Mesodermal cell (in vitro differentiated cells): ENCODE measurements around the gene SOCS3.
A peak's percentile ranks its signal among the peaks of the same experiment; 100 is the strongest.

Source experiments
- H3K27ac ChIP-seq: 2 replicates; pipeline ENCODE4 v1.7.0; 2013; ENCODE audit warnings: mild to moderate bottlenecking, low read depth, low read length, moderate library complexity; ENCODE audit not compliant: severe bottlenecking
- H3K36me3 ChIP-seq: 2 replicates; pipeline ENCODE4 v1.7.1; 2013; ENCODE audit warnings: mild to moderate bottlenecking, low read length, moderate library complexity; ENCODE audit not compliant: control insufficient read depth, insufficient read depth
- H3K4me1 ChIP-seq: one replicate; pipeline ENCODE4 v1.7.1; 2013; ENCODE audit warnings: mild to moderate bottlenecking, low read length; ENCODE audit not compliant: insufficient read depth, control insufficient read depth, poor library complexity, severe bottlenecking
- H3K4me3 ChIP-seq: 2 replicates; pipeline ENCODE4 v1.7.0; 2013; ENCODE audit warnings: low read length, control low read depth, mild to moderate bottlenecking; ENCODE audit not compliant: insufficient read depth, poor library complexity, severe bottlenecking; ENCODE audit errors: extremely low read depth
- H3K9me3 ChIP-seq: 2 replicates; pipeline ENCODE4 v1.7.1; 2013; ENCODE audit warnings: mild to moderate bottlenecking, low read length, moderate library complexity; ENCODE audit not compliant: control insufficient read depth
- WGBS, 2 experiments: methylation state at CpG; one replicate each; pipeline ENCODE4 v1.1.5; 2013; ENCODE audit warnings: missing lambda C conversion rate in 2 of 2; ENCODE audit not compliant: insufficient coverage in 2 of 2; 5-methylcytosine and 5-hydroxymethylcytosine counted together

SOCS3 gene

DNA sequence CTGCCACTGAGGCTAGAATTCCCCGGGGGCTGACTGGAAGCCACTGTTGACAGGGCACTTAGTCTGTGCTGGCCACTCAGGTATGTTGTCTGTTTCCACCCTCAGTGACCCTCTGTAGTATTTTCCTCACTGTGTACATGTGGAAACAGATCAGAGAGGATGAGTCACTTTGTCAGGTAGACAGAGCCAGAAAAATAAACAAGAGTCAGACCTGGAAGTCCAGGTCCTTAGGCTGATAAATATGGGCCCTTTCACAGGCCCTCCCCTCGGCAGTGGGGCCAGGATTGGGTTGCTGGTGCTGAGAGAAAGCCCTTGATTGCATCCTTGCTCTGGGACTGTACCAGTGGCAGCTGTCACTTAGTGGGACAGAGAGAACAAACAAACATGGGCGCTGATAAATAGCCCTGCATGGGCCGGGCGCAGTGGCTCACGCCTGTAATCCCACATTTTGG is 39.8 kb upstream of the SOCS3 start:
- Histone ChIP-seq H3K9me3 (no peaks in the 10 kb centered on the region), H3K36me3 (peaks cover 91% of the 10 kb centered on the region), H3K4me1 (peaks cover 34% of the 10 kb centered on the region), H3K27ac (no peak overlapping the region), H3K4me3 (no peak overlapping the region)
- 79 to 82% methylated on average over 6 of the region's 6 CpGs for WGBS, 2 experiments

DNA sequence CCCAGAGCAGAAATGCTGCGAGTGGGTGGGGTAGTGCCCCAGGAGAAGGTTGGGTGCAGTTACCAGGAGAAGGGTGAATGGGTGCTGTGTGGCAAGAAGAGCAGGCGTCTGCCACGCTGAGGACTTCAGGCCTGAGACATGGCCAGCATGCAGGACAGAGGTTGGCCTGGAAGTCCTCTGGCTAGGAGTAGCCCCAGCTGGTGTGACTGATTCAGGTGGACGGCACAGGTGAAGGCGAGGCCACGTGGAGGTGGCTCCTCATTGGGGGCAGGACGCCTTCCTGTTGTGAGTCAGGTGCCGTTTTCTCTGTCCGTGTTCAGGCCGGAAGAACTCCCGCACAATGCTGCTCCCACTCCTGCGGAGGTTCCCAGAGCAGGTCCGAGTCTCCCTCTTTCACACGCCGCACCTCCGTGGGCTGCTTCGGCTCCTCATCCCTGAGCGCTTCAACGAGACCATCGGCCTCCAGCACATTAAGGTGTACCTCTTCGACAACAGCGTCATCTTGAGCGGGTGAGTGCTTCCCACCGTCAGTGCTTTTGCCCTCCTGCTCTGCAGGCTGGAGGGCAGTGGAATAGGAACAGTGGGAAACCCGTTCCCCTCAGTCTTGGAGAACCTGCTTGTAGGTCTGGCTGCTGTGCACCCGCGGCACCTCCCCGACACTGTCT is 39.3 kb upstream of the SOCS3 start:
- Histone ChIP-seq H3K4me3 (no peak overlapping the region), H3K4me1 (peaks cover 34% of the 10 kb centered on the region), H3K36me3 (peaks cover 91% of the 10 kb centered on the region), H3K27ac (no peak overlapping the region), H3K9me3 (no peaks in the 10 kb centered on the region)
- 86 to 88% methylated on average over 28 of the region's 28 CpGs for WGBS, 2 experiments

DNA sequence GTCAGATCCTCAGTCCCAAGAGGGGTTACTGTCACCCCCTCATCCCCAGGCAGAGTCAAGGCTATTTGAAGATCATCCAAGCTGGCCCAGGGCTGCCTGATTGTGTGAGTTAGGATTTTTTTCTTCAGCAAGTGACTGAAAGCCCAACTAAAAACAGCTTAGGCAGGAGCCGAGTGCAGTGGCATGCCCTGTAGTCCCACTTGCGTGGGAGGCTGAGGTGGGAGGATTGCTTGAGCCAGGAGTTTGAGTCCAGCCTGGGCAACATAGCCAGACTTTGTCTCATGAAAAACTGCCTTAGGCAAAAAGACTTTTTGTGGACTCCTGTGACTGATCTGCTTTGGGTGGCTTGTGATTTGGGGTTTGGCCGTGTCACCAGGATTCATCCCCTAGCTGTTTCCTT is 38.5 kb upstream of the SOCS3 start:
- 96 to 100% methylated on average over 2 to 3 of the region's 3 CpGs for WGBS, 2 experiments
- Histone ChIP-seq H3K36me3 (peaks cover 91% of the 10 kb centered on the region), H3K9me3 (no peaks in the 10 kb centered on the region), H3K4me3 (no peak overlapping the region), H3K27ac (no peak overlapping the region), H3K4me1 (peaks cover 34% of the 10 kb centered on the region)

DNA sequence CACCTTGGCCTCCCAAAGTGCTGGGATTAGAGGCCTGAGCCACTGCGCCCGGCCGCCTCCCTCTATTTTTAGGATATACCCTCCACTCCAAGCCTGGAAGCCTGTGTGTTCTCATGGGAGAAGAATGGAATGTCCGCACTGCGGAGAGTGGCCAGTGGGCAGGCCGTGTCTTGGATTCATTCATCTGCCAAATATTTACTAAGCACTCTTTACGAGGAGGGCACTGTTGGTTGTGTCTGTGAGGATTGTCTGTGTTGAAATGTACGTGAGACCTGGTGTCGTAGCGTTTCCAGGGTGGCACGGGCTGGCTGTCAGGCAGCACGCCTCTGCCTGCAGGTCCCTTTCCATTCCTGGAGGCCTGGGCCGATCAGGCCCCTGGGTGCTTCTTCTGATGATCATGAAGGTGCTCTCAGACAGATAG is 37.8 kb upstream of the SOCS3 start:
- no peaks in the 10 kb centered on the region for H3K9me3 ChIP-seq
- peaks cover 89% of the 10 kb centered on the region for H3K36me3 ChIP-seq
- peaks cover 34% of the 10 kb centered on the region for H3K4me1 ChIP-seq
- 75 to 84% methylated on average over 4 to 8 of the region's 13 CpGs for WGBS, 2 experiments
- H3K4me3 ChIP-seq = no peak overlapping the region
- H3K27ac ChIP-seq = no peak overlapping the region

DNA sequence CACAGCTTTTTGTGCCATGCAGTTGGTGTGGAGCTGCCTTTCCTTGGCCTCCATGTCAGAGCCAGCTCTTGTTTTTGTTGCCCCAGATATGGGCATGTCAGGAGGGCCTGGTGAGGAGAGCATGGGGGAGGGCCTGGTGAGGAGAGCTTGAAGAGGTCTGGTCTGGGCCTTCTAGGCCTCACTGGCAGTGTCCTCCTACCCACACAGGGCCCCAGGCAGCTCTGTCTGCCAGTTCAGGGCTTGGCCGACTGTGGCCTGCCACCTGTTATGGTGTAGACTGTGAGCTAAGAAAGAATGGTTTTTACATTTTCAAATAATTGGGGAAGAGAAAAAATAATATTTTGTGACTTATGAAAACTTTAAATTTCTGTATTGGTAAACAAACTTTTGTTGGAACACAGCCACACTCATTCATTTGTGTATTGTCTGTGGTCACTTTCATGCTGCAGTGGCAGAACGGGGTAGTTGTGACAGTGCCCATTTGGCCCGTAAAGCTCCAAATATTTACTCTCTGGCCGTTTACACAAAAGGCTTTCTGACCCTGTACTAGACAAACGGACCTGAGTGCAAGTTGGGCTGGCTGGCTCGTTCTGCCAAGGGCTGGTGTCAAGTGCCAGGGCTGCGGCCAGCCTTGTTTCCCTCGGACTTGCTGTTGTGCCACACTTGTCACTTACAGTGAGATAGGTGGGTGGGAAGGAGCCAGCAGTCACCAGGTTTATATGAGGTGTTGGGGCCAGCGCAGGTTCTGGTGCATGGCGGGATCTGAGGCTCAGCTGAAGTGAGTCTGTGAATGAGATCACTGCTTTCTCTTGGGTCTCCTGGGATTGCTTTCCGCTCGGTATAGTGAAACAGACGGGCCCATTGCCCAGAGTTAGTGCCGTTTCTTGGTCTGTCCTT is 36.8 kb upstream of the SOCS3 start:
- peak overlapping the region; percentile 23 for H3K27ac ChIP-seq
- WGBS, 2 experiments = 92 to 98% methylated on average over 9 to 11 of the region's 14 CpGs
- H3K9me3 ChIP-seq = no peaks in the 10 kb centered on the region
- H3K4me3 ChIP-seq = no peak overlapping the region
- peaks cover 83% of the 10 kb centered on the region for H3K36me3 ChIP-seq
- peaks cover 43% of the 10 kb centered on the region for H3K4me1 ChIP-seq

DNA sequence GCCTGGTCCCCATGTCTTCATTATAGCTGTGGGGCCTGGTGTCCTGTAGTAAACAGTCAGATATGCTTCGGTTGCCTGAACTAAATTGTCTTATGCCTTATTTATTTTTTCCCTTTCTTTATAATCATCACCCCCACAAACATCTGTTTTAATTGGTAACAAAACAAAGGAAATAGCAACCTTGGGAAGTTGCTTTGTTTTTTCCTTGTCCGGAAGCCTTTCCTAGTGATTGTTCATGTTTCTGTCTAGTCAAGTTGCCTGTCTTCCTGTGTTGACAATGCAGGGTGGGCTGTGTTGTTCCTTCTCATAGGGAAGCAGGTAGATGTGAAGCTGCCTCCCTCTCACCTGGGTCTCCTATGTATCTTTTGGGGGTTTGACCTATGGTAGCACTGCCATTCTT is 35.3 kb upstream of the SOCS3 start:
- no peak overlapping the region for H3K4me3 ChIP-seq
- no peak overlapping the region for H3K27ac ChIP-seq
- H3K9me3 ChIP-seq = no peaks in the 10 kb centered on the region
- H3K36me3 ChIP-seq = peaks cover 68% of the 10 kb centered on the region
- WGBS, 2 experiments = 88 to 100% methylated on average over 1 to 2 of the region's 2 CpGs
- peaks cover 45% of the 10 kb centered on the region for H3K4me1 ChIP-seq

DNA sequence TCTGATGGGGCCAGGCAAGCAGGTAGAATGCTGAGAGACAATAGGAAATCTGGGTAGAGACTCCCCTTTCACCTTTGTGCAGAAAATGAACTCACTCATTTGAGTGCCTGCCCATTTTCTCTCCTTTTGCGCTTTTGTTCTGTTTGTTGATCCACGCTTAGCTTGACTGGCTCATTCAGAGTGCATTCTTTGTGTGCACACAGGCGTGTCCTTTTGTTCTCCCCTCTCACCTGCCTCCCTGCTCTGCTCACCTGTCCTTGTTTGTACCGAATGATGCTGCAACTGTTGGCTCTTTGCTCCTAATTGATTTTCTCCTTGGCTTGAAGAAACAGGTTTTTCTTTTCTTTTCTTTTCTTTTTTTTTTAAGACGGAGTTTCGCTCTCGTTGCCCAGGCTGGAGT is 34.3 kb upstream of the SOCS3 start:
- no peak overlapping the region for H3K4me3 ChIP-seq
- no peak overlapping the region for H3K27ac ChIP-seq
- peaks cover 46% of the 10 kb centered on the region for H3K4me1 ChIP-seq
- no peaks in the 10 kb centered on the region for H3K9me3 ChIP-seq
- H3K36me3 ChIP-seq = peaks cover 60% of the 10 kb centered on the region
- WGBS, 2 experiments = 92 to 97% methylated on average over 5 to 6 of the region's 7 CpGs

DNA sequence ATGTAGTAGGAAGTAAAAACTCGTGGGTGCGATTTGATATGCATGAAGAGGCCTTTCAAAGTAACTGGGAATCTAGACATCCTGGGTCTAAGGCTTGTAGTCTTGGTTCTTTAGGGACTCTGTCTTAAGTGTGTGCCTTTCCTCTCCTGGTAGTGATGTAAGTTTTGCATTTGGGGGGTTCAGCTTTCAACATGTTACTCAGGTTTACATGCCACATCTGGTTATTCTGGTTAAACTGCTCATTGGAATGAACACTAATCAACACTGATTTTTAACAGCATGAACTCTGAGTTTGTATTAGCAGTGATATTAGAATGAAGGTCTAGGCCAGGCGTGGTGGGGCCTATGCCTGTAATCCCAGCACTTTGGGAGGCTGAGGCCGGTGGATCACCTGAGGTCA is 33.7 kb upstream of the SOCS3 start:
- no peak overlapping the region for H3K4me3 ChIP-seq
- no peaks in the 10 kb centered on the region for H3K9me3 ChIP-seq
- 95 to 97% methylated on average over 4 of the region's 4 CpGs for WGBS, 2 experiments
- H3K36me3 ChIP-seq = peaks cover 60% of the 10 kb centered on the region
- peaks cover 46% of the 10 kb centered on the region for H3K4me1 ChIP-seq
- H3K27ac ChIP-seq = no peak overlapping the region

DNA sequence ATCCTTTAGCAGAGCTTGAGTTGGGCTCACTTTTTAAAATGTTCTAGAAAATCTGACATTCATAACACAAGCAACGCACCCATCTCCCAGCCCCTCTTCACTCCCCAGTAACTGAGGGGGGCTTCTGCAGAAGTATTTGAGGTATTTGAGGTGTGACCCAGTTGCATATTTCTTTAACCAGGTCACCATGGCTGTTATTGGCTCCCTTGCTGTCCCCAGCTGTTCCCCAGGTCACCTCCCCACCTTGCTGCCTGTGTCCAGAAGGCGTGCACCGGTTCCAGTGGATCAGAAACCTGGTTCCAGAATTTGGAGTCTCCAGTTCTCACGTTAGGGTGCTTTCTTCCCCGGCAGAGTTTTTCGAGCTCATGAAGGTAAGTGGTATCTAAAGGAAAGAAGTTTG is 32.4 kb upstream of the SOCS3 start:
- Histone ChIP-seq H3K4me3 (no peak overlapping the region), H3K4me1 (peaks cover 43% of the 10 kb centered on the region), H3K36me3 (peaks cover 56% of the 10 kb centered on the region), H3K27ac (no peak overlapping the region), H3K9me3 (no peaks in the 10 kb centered on the region)
- WGBS, 2 experiments = 94 to 95% methylated on average over 3 to 4 of the region's 6 CpGs

DNA sequence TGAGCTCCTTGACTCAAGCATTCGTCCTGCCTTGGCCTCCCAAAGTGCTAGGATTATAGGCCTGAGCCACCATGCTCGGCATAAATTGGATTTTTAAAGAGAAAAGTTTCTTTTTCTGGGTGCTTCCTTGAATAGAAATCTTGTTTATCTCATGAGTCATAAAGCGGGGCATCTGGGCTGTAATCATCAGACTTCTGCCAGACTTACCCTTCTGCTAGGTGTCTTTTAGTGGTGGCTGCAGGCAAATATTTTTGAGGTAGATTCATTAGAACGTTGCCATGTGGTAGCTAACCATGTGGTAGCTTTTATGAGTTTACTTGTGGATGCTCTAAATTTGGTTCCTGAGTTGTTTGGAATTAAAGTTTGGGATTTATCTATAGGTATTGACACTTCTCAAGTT is 32.0 kb upstream of the SOCS3 start:
- H3K9me3 ChIP-seq = no peaks in the 10 kb centered on the region
- WGBS, 2 experiments = 80 to 93% methylated on average over 3 to 4 of the region's 4 CpGs
- H3K36me3 ChIP-seq = peaks cover 52% of the 10 kb centered on the region
- H3K4me3 ChIP-seq = no peak overlapping the region
- peaks cover 39% of the 10 kb centered on the region for H3K4me1 ChIP-seq
- peak overlapping the region; percentile 60 for H3K27ac ChIP-seq

DNA sequence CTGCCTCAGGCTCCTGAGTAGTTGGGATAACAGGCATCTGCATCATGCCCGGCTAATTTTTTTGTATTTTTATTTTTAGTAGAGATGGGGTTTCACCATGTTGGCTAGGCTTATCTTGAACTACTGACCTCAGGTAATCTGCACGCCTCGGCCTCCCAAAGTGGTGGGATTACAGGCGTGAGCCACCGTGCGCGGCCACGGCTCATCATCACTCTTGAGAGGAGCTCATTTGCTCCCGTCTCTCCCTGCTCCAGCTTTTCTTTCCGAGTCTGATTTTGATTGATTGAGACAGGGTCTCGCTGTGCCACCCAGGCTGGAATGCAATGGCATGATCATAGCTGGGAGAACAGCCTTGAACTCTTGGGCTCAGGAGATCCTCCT is 31.2 kb upstream of the SOCS3 start:
- H3K27ac ChIP-seq = peak overlapping the region; percentile 81
- H3K4me1 ChIP-seq = peaks cover 39% of the 10 kb centered on the region
- WGBS, 2 experiments = 94 to 99% methylated on average over 10 to 11 of the region's 11 CpGs
- no peak overlapping the region for H3K4me3 ChIP-seq
- no peaks in the 10 kb centered on the region for H3K9me3 ChIP-seq
- peaks cover 48% of the 10 kb centered on the region for H3K36me3 ChIP-seq
